ENCODE results near the gene LRRK2. TPM values are rescaled to one million over a fixed set of nuclear protein-coding genes. Genes with fewer than 3 reads are reported as not detected.
A peak's percentile ranks its signal among the peaks of the same experiment; 100 is the strongest.
"Not testable (repeated sequence)": the region's sequence is repeated elsewhere in the genome, so short reads cannot be mapped to it uniquely, and the experiment has no call there.

LRRK2 gene
- total RNA-seq (2014; rRNA removed; shearing (Covaris generic)) = 0.72 and 1.1 TPM in 2 replicates

DNA sequence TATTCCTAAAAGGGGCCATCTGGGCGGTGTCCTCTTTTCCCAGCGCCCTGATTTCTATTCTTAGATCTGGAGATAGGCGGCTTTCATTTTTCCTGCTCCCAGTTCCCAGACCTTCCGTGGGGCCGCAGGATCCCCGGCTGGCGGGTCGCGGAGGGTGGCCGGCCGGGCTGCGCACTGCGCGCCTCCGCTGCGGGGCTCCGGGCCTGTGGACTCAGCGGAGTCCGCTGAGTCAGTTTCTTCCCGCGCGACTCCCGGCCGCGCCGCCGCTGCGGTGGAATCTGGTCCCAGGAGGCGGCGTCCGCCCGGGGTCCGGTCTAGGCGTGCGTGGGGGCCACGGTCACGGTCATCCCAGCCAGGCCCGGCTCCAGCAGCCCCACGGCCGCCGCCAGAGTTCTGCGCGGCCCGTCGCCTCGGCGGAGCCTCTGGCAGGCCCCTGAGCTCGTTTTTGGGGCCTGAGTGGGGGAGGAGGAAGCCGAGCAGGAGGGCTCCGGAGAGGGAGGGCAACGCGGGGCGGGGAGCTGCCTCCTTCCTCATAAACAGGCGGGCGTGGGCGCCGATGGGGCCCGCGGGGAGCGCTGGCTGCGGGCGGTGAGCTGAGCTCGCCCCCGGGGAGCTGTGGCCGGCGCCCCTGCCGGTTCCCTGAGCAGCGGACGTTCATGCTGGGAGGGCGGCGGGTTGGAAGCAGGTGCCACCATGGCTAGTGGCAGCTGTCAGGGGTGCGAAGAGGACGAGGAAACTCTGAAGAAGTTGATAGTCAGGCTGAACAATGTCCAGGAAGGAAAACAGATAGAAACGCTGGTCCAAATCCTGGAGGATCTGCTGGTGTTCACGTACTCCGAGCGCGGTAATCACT is at the start of gene LRRK2:
Gene LRRK2, plus strand, starts transcription at position 559 of the 853 bp plus-strand sequence. Its CDS starts 135 bp downstream, at position 694.
- peak; percentile 15 for DNase-seq (ENCODE audit: low spot score)

GRCh38 chr12:40175045-40175444 is 49.8 kb upstream of the LRRK2 start:
- no peak for DNase-seq (ENCODE audit: low spot score)

- no peak for DNase-seq (ENCODE audit: low spot score)
These were observed 49.3 kb upstream of the LRRK2 start for GRCh38 chr12:40175489-40175888.

DNA sequence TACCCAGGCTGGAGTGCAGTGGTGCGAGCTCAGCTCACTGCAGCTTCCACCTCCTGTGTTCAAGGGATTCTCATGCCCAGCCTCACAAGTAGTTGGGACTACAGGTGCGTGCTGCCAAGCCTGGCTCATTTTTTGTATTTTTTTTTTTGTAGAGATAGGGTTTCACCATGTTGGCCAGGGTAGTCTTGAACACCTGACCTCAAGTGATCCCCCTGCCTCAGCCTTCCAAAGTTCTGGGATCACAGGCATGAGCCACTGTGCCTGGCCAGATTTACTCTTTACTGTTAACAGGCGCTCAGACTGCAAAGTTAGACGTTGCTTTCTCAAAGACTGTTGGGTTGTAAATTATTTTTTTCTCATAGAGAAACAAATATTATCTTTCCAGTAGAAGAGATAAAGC is 46.1 kb upstream of the LRRK2 start:
- DNase-seq (ENCODE audit: low spot score) = no peak

DNA sequence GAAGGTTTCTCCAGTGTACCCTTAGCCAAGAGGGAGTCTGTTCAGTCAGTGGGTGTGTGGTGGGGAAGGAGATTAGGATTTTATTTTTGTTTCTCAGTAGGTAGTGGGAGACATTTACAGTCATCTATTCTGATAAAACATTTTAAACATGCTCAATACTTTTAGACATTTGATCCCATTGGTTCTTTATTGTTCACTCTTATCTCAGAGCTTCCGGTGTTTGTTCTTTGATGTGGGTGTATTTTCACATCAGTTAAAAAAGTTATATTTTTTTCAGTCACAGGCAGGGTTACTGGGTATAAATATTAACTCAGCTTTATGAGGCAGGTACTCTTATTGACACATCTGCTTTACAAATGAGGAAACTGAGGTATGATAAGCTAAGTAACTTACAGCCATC is 43.3 kb upstream of the LRRK2 start:
- no peak for DNase-seq (ENCODE audit: low spot score)

DNA sequence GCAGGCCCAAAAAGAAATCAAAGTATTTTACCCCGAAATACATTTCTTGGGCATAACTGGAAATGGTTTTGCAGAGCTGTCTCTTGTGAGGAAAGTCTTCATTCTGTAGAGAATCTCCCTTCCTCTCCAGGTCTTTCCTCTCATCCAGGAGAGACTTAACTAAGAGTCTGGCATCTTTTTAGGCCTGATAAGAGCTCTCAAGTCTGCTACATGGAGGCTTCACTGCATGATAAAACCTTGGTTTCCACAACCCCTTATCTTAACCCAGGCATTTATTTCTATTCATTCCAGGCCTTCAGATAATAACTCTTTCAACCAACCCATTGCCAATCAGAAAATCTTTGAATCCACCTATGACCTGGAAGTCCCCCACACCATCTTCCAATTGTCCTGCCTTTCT is 41.1 kb upstream of the LRRK2 start:
- no peak for DNase-seq (ENCODE audit: low spot score)

DNA sequence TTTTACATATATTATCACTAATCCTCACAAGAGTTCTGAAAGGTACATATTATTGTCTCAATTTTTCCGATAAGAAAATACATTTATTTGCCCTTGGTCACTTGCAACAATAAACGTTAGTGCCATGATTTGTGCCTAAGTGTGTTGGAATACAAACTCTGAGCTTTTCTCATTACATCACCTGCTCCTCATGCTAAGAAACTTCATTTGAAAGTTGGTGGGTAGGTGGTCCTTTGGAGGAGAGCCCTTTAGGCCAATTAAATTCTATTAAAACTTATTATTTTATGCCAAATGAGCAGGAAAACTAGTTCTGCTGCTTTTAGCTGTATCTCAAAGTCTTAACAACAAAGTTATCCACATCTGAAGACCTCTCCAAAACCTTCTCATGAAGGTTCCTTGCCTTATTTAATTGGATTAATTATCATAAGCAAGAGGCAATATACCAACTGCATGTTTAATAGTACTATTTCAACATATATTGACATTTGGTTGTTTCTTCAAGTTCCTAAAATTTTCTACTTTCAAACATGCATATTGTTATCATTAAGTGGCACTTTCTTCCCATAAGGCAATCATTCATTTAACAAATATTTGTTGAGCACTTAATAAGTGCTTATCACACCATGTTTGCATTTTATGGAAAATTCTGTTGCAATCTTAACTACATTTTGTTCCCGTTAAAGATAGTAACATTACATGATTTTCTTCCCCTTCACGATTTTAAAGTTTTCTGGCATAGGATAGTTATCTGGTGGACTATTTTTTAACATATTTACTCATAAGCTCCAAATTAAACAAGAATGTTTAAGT is 40.1 kb upstream of the LRRK2 start:
- no peak for DNase-seq (ENCODE audit: low spot score)

GRCh38 chr12:40185303-40185693 is 39.5 kb upstream of the LRRK2 start:
- no peak for DNase-seq (ENCODE audit: low spot score)

GRCh38 chr12:40188558-40189320 is 36.1 kb upstream of the LRRK2 start:
- no peak for DNase-seq (ENCODE audit: low spot score)

DNA sequence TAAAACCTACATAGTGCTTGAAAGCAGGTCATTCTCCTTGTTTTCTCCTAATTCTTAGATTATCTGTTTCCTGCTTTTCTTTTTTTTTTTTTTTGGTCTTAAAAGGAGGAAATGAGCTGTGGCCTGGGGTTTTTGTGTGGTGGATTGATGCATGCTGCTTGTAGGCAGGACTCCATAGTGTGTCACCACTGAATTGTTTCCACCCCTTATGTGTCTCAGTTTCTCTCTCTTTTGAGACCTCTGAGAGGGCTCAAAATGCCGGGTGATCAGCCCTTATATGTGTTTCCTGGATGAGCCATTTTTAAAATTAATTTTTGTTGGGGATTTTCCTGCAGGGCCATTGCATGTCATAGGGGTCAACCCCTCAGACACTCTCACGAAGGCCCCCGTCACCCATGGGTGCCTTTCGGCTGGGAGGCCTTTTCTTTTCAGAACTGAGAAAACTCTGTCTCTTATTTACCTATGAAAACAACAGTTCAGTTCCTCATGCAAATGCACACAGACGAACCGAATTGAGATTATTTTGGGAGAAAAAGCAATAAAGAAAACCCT is 32.0 kb upstream of the LRRK2 start:
- DNase-seq (ENCODE audit: low spot score) = no peak

DNA sequence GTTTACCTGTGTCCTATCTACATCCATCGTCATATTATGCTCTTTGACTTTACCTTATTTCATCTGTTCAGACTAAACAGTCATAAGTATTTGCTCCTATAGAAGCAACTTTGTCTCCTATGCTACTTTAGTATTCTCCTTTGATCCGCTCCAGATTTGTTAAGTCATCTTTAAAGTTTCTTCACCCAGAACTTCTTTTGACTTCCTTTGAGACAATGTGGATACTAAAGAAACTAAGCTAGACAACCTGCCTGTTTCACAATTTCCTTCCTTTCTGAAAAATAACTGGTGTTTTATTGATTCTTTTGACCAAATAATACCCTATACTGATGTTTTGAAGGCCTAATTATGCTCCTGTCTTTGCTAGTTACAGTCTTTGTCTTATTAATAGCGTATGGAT is 30.0 kb upstream of the LRRK2 start:
- DNase-seq (ENCODE audit: low spot score) = no peak

DNA sequence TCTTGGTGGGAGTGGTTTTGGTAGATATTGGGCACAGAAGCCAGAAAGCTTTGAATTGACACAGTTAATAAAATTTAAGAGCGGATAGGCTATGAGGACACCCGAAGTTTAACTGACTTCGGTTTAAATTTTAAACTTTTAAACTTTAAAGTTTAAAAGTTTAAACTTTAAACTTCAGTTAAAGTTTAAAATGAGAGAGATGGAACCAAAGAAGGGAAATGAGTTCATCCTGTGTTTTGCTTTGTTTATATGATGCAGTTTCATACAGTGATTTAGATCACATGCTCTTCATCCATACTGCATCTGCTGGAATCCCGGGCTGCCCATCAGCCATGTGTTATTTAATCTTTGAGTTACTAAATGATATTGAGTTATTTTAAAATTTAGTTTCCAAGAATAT is 27.2 kb upstream of the LRRK2 start:
- DNase-seq (ENCODE audit: low spot score) = no peak

GRCh38 chr12:40198601-40199000 is 26.2 kb upstream of the LRRK2 start:
- DNase-seq (ENCODE audit: low spot score) = peak; percentile 37

GRCh38 chr12:40202095-40203059 is 22.4 kb upstream of the LRRK2 start:
- no peak for DNase-seq (ENCODE audit: low spot score)

DNA sequence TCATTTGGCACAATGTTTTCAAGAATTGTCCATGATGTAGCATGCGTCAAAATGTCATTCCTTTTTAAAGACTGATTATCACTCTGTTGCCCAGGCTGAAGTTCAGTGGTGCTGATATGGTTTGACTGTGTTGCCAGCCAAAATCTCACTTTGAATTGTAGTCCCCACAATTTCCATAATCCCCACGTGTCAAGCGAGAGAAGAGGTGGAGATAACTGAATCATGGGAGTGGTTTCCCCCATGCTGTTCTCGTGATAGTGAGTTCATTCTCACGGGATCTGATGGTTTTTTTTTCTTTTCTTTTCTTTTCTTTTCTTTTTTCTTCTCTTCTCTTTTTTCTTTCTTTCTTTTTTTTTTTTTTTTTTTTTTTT is 21.8 kb upstream of the LRRK2 start:
- no peak for DNase-seq (ENCODE audit: low spot score)

GRCh38 chr12:40204337-40204736 is 20.5 kb upstream of the LRRK2 start:
- no peak for DNase-seq (ENCODE audit: low spot score)

GRCh38 chr12:40207551-40207950 is 17.2 kb upstream of the LRRK2 start:
- DNase-seq (ENCODE audit: low spot score) = no peak

DNA sequence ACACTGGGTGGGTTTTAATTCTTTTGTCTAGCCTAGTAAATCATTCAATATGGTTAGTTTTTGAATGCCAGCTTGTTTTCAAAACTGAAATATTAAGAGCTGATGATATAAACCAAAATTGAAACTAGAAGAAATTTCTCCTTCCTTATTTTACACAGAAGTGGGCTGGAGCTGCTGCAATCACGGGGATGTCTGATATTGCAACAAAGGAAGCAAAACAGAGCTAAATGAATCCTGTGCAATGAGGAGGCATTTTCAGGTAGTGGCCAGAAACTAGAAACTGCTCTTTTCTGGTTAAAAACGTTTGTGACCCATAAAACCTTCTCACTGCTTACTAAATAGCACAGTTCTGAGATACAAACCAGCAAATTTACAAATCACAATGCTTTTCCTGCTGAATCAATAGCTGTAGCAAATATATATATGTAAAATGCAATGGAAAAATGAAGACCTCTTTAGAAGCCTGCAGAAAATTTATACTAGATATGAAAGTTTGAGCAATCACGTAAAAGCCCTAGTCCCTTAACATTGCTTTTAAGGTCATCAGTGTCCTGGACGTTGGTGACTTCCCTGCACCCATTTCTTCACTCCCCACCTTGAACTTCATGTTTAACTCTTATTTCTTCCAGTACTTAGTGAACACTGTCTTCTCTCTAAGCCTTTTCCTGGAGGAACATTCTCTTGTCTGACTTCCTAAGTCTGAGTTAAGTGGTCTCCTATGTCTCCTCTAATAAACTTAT is 15.9 kb upstream of the LRRK2 start:
- DNase-seq (ENCODE audit: low spot score) = no peak

GRCh38 chr12:40209886-40210285 is 14.9 kb upstream of the LRRK2 start:
- DNase-seq (ENCODE audit: low spot score) = no peak

DNA sequence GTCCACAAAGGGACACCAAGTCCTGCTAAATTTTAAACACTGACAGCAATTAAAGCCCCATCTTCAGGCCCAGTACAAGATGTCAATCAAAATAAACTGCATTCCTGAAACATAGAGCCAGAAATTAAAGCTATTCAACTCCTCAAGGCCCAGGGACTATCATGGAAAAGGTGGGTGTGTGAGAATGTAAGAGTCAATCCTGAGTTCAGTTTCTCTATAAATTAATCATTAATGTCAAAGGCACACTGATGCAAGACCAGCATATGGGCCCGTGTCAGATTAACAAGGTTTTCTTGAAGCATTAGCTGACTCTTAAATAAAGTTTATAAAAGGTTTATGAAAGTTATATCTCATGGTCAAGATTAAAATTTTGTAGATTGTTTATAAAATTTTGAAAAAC is 13.6 kb upstream of the LRRK2 start:
- DNase-seq (ENCODE audit: low spot score) = not testable (repeated sequence)
